Stimulated activated CD4-positive, alpha-beta T cell treated with anti-CD3 and anti-CD28 coated beads, TNF-alpha, amount 100 ng/mL, for 1 hour (primary cell): ENCODE measurements around the gene MRC1.

Source experiments
- DNase-seq, 3 donors: peaks; one replicate each; pipeline ENCODE4 v3.0.0-alpha.2; 2020; ENCODE audit warnings: low read depth in 3 of 3, low spot score in 1 of 3

The MRC1 gene

GRCh38 chr10:17795083-17795482, 14.1 kb upstream of the MRC1 start:
- DNase-seq, result no peak

- no peak for DNase-seq
Measured at GRCh38 chr10:17795813-17796594, 13.1 kb upstream of the MRC1 start.

GRCh38 chr10:17801507-17801906, 7.6 kb upstream of the MRC1 start:
- DNase-seq, result no peak

DNA sequence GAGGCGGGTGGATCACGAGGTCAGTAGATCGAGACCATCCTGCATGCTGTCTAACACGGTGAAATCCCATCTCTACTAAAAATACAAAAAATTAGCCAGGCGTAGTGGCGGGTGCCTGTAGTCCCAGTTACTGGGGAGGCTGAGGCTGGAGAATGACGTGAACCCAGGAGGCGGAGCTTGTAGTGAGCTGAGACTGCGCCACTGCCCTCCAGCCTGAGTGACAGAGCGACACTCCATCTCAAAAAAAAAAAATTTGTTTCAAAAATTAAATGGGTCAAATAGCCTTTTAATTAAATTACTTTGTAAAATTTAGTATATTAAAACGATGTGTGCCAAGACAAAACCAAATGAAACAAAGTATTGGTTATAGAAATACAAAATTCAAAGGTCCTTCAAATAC, 6.8 kb upstream of the MRC1 start:
- DNase-seq, result no peak

DNA sequence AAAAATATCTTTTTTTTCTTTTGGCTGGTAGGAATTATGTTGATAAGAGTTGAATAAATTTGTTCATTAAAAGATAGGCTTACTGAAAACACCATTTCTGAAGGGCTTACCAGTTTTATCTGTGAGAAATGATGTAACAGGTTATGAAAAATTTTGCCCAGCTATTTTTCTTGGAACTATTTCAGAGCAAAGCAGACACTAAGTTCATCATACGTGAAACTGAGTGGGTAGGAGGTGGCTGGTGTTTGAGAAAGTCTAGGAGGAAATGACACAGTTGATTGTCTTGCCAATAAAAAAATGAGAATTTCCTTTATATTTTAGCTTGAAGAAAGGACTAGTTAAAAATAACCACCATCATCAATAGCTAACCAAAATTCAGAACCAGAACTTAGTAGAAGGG, 6.2 kb upstream of the MRC1 start:
- no peak for DNase-seq

GRCh38 chr10:17805330-17805729, 3.8 kb upstream of the MRC1 start:
- DNase-seq, result no peak

GRCh38 chr10:17805921-17806577, 3.1 kb upstream of the MRC1 start:
- DNase-seq, result no peak

- DNase-seq, result no peak
Measured at GRCh38 chr10:17811146-17811865, 2.2 kb downstream of the MRC1 start.

GRCh38 chr10:17814973-17815372, 5.8 kb downstream of the MRC1 start:
- DNase-seq, result no peak

GRCh38 chr10:17816199-17816598, 7.1 kb downstream of the MRC1 start:
- no peak for DNase-seq

GRCh38 chr10:17817316-17817715, 8.2 kb downstream of the MRC1 start:
- DNase-seq, result no peak

DNA sequence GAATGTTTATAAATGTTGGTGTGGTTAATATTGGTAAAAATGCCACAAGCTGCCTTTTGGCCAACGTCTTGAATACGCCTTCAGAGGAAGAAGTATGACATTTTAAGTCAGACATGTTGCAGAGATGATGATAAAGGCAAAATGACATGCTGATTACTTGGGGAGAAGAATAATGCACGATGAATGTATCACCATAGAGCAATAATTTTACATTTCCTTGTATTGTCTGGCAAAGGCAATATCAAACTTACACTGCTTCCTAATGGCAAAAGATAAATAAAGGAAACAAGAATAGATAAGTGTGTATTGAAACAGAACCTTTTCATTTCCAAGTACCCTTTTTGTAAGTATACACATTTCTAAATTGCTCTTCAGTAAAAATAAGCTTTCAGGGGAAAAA, 8.6 kb downstream of the MRC1 start:
- DNase-seq, result no peak

- no peak for DNase-seq
Measured at GRCh38 chr10:17819836-17820235, 10.7 kb downstream of the MRC1 start.

DNA sequence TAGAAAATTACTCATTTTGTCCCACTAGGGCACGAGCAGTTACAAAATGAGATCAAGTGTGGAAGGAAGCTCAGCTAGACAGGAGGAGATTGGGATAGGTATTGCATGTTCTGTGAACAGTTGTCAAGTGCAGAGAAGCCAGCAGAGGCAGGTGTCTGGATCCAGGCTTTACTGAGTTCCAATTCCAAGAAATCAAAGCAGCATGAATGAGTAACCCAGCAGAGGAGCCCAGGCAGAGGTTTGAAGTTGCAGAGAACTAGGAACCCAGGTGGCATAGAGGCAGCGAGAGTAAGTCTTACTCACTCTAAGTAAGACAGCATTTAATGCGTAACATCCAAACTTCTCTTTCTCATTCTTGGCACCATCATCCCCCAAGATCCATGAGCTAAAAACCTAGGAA, 11.8 kb downstream of the MRC1 start:
- DNase-seq, result no peak

DNA sequence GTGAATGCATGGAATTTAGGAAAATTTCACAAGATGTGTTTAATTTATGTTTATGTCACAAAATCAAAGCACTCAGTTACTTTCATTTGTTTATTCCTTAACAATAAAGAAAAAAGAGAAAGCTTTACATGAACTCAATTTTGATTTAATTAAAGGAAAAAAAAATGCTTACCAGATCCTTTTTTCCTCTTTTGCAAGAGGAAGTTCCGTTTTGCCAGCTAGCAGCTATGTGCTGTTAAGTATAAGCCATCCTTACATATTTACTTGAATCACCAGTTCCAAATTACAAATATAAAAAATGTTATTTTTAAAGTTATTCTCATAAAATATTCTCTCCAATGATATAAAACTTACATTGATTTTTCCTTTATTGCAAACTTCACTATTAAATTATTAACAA, 12.7 kb downstream of the MRC1 start:
- no peak for DNase-seq

- DNase-seq, result no peak
Measured at GRCh38 chr10:17831341-17831740, 22.2 kb downstream of the MRC1 start.

DNA sequence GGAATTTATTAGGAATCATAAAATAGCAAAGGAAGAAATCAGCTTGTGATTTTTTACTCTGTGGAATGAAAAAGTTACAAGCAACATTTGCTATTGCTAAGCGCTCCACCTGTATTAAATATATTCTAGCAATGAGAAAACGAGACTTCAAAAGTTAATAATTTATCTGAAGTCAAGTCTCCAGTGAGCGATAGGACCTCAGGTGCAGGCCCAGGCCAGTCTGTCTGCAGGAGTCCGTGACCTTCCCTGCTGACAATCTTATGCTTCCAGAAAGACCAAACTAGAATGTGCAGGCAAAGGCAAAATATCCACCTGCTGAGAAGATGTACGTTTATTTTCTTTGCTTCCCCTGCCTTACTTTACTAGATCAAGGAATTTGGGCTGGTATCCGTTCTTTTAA, 22.7 kb downstream of the MRC1 start:
- no peak for DNase-seq

DNA sequence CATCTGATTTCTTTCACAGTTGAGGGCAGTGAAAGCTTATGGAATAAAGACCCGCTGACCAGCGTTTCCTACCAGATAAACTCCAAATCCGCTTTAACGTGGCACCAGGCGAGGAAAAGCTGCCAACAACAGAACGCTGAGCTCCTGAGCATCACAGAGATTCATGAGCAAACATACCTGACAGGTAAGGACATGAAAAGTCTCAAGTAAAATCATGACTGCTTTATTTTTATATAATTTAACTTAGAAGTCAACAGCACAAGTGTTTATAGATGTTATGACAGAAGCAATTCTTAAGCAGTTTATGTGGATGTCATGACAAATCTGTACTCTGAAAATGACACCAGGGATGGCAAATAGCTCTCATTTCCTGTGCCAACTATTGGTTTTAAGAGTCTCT, 24.5 kb downstream of the MRC1 start:
- no peak for DNase-seq

GRCh38 chr10:17835688-17836087, 26.5 kb downstream of the MRC1 start:
- DNase-seq, result no peak

- DNase-seq, result no peak
Measured at GRCh38 chr10:17836942-17837341, 27.8 kb downstream of the MRC1 start.

DNA sequence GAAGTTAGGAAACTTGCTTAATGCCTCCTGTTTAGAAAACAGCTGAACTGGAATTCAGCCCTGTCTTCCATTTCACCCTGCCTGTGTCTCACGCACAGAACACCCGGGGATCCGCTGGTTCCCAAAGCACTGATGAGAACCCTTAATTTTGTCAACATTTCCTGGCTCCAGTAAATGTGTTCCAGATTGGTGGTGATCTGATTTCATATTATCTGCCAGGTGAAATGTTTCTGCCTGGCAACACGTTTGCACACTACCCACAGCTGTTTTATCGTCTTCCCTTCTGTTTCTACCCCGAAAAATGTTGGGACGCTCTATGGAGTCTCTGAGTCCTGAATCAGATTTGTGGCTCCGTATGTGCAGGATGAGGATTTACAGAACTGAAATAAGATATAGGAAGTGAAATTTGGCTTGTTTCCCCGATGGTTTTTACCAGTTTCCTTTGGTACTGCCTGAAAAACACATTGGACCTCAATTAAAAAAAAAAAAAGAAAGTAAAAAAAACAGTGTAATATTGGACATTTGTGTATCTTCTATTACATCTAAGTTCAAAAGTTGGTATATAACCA, 29.0 kb downstream of the MRC1 start:
- no peak for DNase-seq

GRCh38 chr10:17841050-17841449, 31.9 kb downstream of the MRC1 start:
- DNase-seq, result no peak
